Esophagus squamous epithelium (tissue), 5 donors: ENCODE measurements around the gene PPP1R9A. TPM values are rescaled to one million over a fixed set of nuclear protein-coding genes. Genes with fewer than 3 reads are reported as not detected.

Experiments used
- DNase-seq: peaks from one replicate; lab custom pipeline; 2025; lab: John Stamatoyannopoulos, UW
- H3K27ac ChIP-seq, 4 donors: fragments of 200-600 bp; sonication (generic); one replicate each; pipeline ENCODE4 v1.5.1; 2016 to 2019; ENCODE audit warnings: mild to moderate bottlenecking in 1 of 4
- H3K27me3 ChIP-seq, 4 donors: fragments of 200-600 bp; sonication (generic); 1 replicate in 3 of 4; 2 replicates in 1 of 4; pipeline versions ENCODE4 v1.5.1 to v1.6.0; 2017 to 2021; ENCODE audit warnings: antibody characterized with exemption in 1 of 4
- H3K36me3 ChIP-seq, 3 donors: fragments of 200-600 bp; sonication (generic); one replicate each; pipeline ENCODE4 v1.5.1; 2016 to 2019
- H3K4me1 ChIP-seq, 3 donors: fragments of 200-600 bp; sonication (generic); one replicate each; pipeline ENCODE4 v1.5.1; 2017 to 2019
- H3K4me3 ChIP-seq, 4 donors: fragments of 200-600 bp; sonication (generic); 1 replicate in 3 of 4; 2 replicates in 1 of 4; pipeline ENCODE4 v1.5.1; 2016 to 2019; ENCODE audit warnings: mild to moderate bottlenecking in 2 of 4, moderate library complexity in 1 of 4
- H3K9me3 ChIP-seq, 3 donors: fragments of 200-600 bp; sonication (generic); one replicate each; pipeline ENCODE4 v1.5.1; 2016 to 2019
- CTCF ChIP-seq, 6 experiments: fragments of 450-650 bp in 4 of 6; fragments of 200-600 bp in 2 of 6; sonication (generic) in 2 of 6; IDR thresholded peaks; one replicate each; pipeline ENCODE4 v1.5.1; 2016 to 2019; ENCODE audit warnings: antibody characterized with exemption in 6 of 6, mild to moderate bottlenecking in 4 of 6, moderate library complexity in 4 of 6
- POLR2A ChIP-seq, 4 donors: fragments of 450-650 bp; IDR thresholded peaks; one replicate each; pipeline ENCODE4 v1.6.1; 2017; ENCODE audit warnings: antibody characterized with exemption in 4 of 4, mild to moderate bottlenecking in 4 of 4, moderate library complexity in 3 of 4
- WGBS, 2 donors: methylation state at CpG; one replicate each; pipeline ENCODE4 v1.1.5; 2018; 5-methylcytosine and 5-hydroxymethylcytosine counted together
- intact Hi-C: fragments of 100-400 bp; cut with DNase I; formaldehyde crosslinking; loops from one replicate; pipeline ENCODE4 v1.15.0; 2022
- total RNA-seq, 4 donors: library from RNA; depleted of rRNA; stranded (reverse); fragments of >200 nt; gene quantifications; one replicate each; pipeline ENCODE4 v1.1.0, GENCODE V29; 2016
- donor health status: DM: yes; HTN: yes; CAD: no.

Gene PPP1R9A
- total RNA-seq, 4 donors from 2014 or later, result 0.04 to 6.3 (median 1.0) TPM

GRCh38 chr7:95199779-95200558 lies 292.6 kb downstream of the PPP1R9A start:
- no peak for DNase-seq
- Histone ChIP-seq H3K4me3 (no peak overlapping the region), H3K4me1 (no peaks in the 10 kb centered on the region), H3K9me3 (no peaks in the 10 kb centered on the region), H3K36me3 (no peaks in the 10 kb centered on the region), H3K27ac (no peak overlapping the region), H3K27me3 (no peaks in the 10 kb centered on the region)
- WGBS, 2 donors, result 67 to 68% methylated on average over 3 of the region's 3 CpGs
- intact Hi-C loops, result no loop called here
- TF ChIP-seq CTCF (IDR thresholded peaks at IDR 0.05) (peak; percentile 21 to 48 (median 39)), POLR2A (IDR thresholded peaks at IDR 0.05) (no peak)

- Histone ChIP-seq H3K4me3 (no peak overlapping the region), H3K9me3 (no peaks in the 10 kb centered on the region), H3K27me3 (no peaks in the 10 kb centered on the region), H3K4me1 (no peaks in the 10 kb centered on the region), H3K36me3 (no peaks in the 10 kb centered on the region), H3K27ac (no peak overlapping the region)
- 95 to 100% methylated on average over 1 of the region's 1 CpG for WGBS, 2 donors
- intact Hi-C loops, result no loop called here
- no peak for DNase-seq
- TF ChIP-seq POLR2A (IDR thresholded peaks at IDR 0.05) (no peak), CTCF (IDR thresholded peaks at IDR 0.05) (no peak)
Measured at GRCh38 chr7:95200741-95201140, 293.3 kb downstream of the PPP1R9A start.

DNA sequence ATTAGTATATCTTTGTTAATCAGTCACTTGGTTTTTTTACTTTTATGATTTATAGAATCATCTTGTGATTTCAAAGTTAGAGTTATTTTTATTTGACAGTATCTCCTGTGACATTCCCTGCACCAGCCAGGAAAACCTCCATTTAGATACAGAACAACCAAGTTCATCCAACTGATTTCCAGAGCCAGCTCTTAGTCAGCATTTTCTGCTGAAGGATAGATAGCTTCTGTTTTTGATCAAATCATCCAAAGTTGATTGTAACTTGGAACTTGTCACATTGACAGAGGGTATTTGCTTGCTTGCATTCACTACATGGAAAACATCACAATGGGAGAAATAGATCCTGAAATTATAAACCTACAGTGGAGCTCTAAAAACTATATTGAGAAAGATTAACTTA lies 294.3 kb downstream of the PPP1R9A start:
- Histone ChIP-seq H3K36me3 (no peaks in the 10 kb centered on the region), H3K4me3 (no peak overlapping the region), H3K27ac (no peak overlapping the region), H3K27me3 (no peaks in the 10 kb centered on the region), H3K4me1 (no peaks in the 10 kb centered on the region), H3K9me3 (no peaks in the 10 kb centered on the region)
- intact Hi-C loops, result no loop called here
- no peak for DNase-seq
- TF ChIP-seq CTCF (IDR thresholded peaks at IDR 0.05), result no peak
- TF ChIP-seq POLR2A (IDR thresholded peaks at IDR 0.05), result no peak

DNA sequence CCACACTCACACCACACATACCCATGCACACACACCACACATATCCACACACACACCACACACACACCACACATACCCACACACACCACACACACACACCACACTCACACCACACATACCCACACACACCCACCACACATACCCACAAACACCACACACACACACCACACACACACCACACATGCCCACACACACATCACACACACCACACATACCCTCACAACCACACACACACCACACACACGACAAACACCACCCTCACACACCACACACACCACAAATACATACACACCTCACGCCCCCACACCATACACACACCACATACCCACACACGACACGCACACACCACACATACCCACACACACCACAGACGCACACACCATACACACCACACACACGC lies 297.2 kb downstream of the PPP1R9A start:
- 77 to 86% methylated on average over 6 of the region's 6 CpGs for WGBS, 2 donors
- Histone ChIP-seq H3K4me3 (no peak overlapping the region), H3K36me3 (no peaks in the 10 kb centered on the region), H3K27me3 (no peaks in the 10 kb centered on the region), H3K4me1 (no peaks in the 10 kb centered on the region), H3K9me3 (no peaks in the 10 kb centered on the region), H3K27ac (no peak overlapping the region)
- TF ChIP-seq POLR2A (IDR thresholded peaks at IDR 0.05) (no peak), CTCF (IDR thresholded peaks at IDR 0.05) (no peak)
- intact Hi-C loops, result no loop called here
- DNase-seq, result no peak

GRCh38 chr7:95205665-95206225 lies 298.4 kb downstream of the PPP1R9A start:
- Histone ChIP-seq H3K36me3 (no peaks in the 10 kb centered on the region), H3K4me1 (no peaks in the 10 kb centered on the region), H3K27ac (no peak overlapping the region), H3K4me3 (no peak overlapping the region), H3K9me3 (no peaks in the 10 kb centered on the region), H3K27me3 (no peaks in the 10 kb centered on the region)
- 5 to 28% methylated on average over 1 of the region's 1 CpG for WGBS, 2 donors
- TF ChIP-seq CTCF (IDR thresholded peaks at IDR 0.05) (no peak), POLR2A (IDR thresholded peaks at IDR 0.05) (no peak)
- intact Hi-C loops, result no loop called here
- DNase-seq, result no peak
